ENCODE measurements around the gene AKAP13. TPM values are rescaled to one million over a fixed set of nuclear protein-coding genes. Genes with fewer than 3 reads are reported as not detected.

AKAP13 gene
- total and polyA plus RNA-seq, 2 of the 8 experiments (the other 6 are each of a cell fraction or from before 2014, with no cell fraction given): 14.0 to 46.2 TPM

GRCh38 chr15:85494048-85494777 lies 113.8 kb downstream of the AKAP13 start:
- Histone ChIP-seq H3K79me2 (ENCODE audit: control insufficient read depth in 1 of 2, insufficient read depth in 2 of 2, low read length in 2 of 2) (peaks cover 0 to 41% of the 10 kb centered on the region in 2 experiments; a peak in 3 of 4 replicates), H2BK20ac (ENCODE audit: low read length) (no peak overlapping the region), H2BK12ac (ENCODE audit: low read depth, low read length) (no peak overlapping the region), H4K5ac (ENCODE audit: insufficient read length, low read depth, low read length) (no peak overlapping the region), H3K9me3 (ENCODE audit: insufficient read depth in 2 of 2, low read depth in 1 of 2, low read length in 1 of 2) (no peaks in the 10 kb centered on the region), H3K4me3 (ENCODE audit: extremely low read depth in 1 of 4, insufficient read depth in 2 of 4, low read depth in 3 of 4, low read length in 4 of 4) (no peak overlapping the region), H3K56ac (replicated peaks; ENCODE audit: insufficient read length, low read depth, low read length) (no peak overlapping the region), H2BK120ac (replicated peaks; ENCODE audit: low read depth, low read length) (no peak overlapping the region), H2BK15ac (ENCODE audit: low read length) (no peak overlapping the region), H3K23me2 (ENCODE audit: low read depth, low read length) (no peaks in the 10 kb centered on the region), H2AK5ac (ENCODE audit: low read depth, low read length) (no peak overlapping the region), H3K9ac (replicated peaks in 1 of 4; ENCODE audit: extremely low read depth in 1 of 4, low read depth in 3 of 4, low read length in 3 of 4) (no peak overlapping the region), H4K20me1 (replicated peaks in 1 of 2; ENCODE audit: control insufficient read depth in 1 of 2, insufficient read depth in 2 of 2, low read length in 2 of 2) (peaks cover 0 to 4% of the 10 kb centered on the region in 2 experiments), H2AFZ (ENCODE audit: low read length) (no peak overlapping the region), H4K8ac (ENCODE audit: extremely low read depth, insufficient read depth, low read length) (no peak overlapping the region), H3K27ac (ENCODE audit: low read depth, low read length) (no peak overlapping the region), H3K4me1 (replicated peaks in 1 of 4; ENCODE audit: control insufficient read depth in 3 of 4, insufficient read depth in 4 of 4, low read length in 3 of 4) (peaks cover 0 to 15% (median 3%) of the 10 kb centered on the region in 4 experiments; a peak in 5 of 7 replicates), H3K23ac (ENCODE audit: insufficient read length) (no peak overlapping the region), H3K27me3 (replicated peaks in 1 of 4; ENCODE audit: control insufficient read depth in 3 of 4, extremely low read depth in 1 of 4, insufficient read depth in 3 of 4, low read length in 3 of 4) (no peaks in the 10 kb centered on the region), H3K79me1 (ENCODE audit: low read depth, low read length) (peaks cover 2% of the 10 kb centered on the region; the same call in 1 of the 2 replicates), H3K36me3 (ENCODE audit: control insufficient read depth in 2 of 4, insufficient read depth in 4 of 4, low read length in 3 of 4) (no peaks in the 10 kb centered on the region), H3K4ac (replicated peaks; ENCODE audit: insufficient read length, low read depth, low read length) (no peak overlapping the region), H4K91ac (replicated peaks; ENCODE audit: insufficient read length, low read length) (no peak overlapping the region), H3K4me2 (ENCODE audit: insufficient read depth in 1 of 2, low read depth in 2 of 2, low read length in 2 of 2) (no peak overlapping the region), H3K14ac (ENCODE audit: insufficient read length) (no peak overlapping the region), H3K18ac (ENCODE audit: extremely low read depth, low read length) (no peak overlapping the region), H2BK5ac (ENCODE audit: low read depth, low read length) (no peak overlapping the region)
- ChIA-PET CTCF (ENCODE audit: partially characterized antibody) (no interaction called here), POLR2A (ENCODE audit: partially characterized antibody) (interaction anchor here (0.5 kb wide), 1 partner anchor 349 kb away, joined by 3 read pairs; no protein-coding TSS in a partner anchor)
- TF ChIP-seq GABPA (IDR thresholded peaks at IDR 0.05; ENCODE audit: borderline replicate concordance, insufficient read depth, low read length): no peak
- 0 out of 2 replicates have a peak, but pooled peaks have one; percentile 30 for TF ChIP-seq MAFK (IDR thresholded peaks at IDR 0.05; ENCODE audit: low read depth, low read length)
- WGBS, 2 experiments (ENCODE audit: extremely low coverage in 1 of 2, insufficient coverage in 1 of 2, insufficient read length in 1 of 2, insufficient replicate concordance in 2 of 2, low coverage in 1 of 2, low lambda C conversion rate in 2 of 2, missing lambda C conversion rate in 1 of 2): 89% methylated on average over 5 of the region's 5 CpGs; no CpG with 5 or more reads in 1 of the 2 experiments
- DNase-seq (ENCODE audit: low read depth in 1 of 2, low spot score in 2 of 2) (no peak), FAIRE-seq (no peak)

Measured in H1 (cell line).